ENCODE measurements around the gene MEFV. TPM values are rescaled to one million over a fixed set of nuclear protein-coding genes. Genes with fewer than 3 reads are reported as not detected.

The MEFV gene
- total RNA-seq, 1 donor, result 0.81 TPM

Other genes starting within 250 kb of the MEFV start
- 0.27 TPM for gene CLDN9, start 243.7 kb downstream of the MEFV start, total RNA-seq
- gene CLDN6, start 238.4 kb downstream of the MEFV start, total RNA-seq, result 0.27 TPM
- gene TNFRSF12A, start 236.3 kb downstream of the MEFV start, total RNA-seq, result 7.8 TPM
- gene HCFC1R1, start 232.7 kb downstream of the MEFV start, total RNA-seq, result 17.8 TPM
- 45.0 TPM for gene THOC6, start 232.6 kb downstream of the MEFV start, total RNA-seq
- not detected for gene BICDL2, start 219.7 kb downstream of the MEFV start, total RNA-seq
- 0.27 TPM for gene MMP25, start 210.1 kb downstream of the MEFV start, total RNA-seq
- 0.54 TPM for gene IL32, start 191.0 kb downstream of the MEFV start, total RNA-seq
- under 0.01 TPM for gene ZSCAN10, start 157.3 kb downstream of the MEFV start, total RNA-seq
- 4.8 TPM for gene ZNF205, start 144.0 kb downstream of the MEFV start, total RNA-seq
- 7.0 TPM for gene ZNF213, start 121.6 kb downstream of the MEFV start, total RNA-seq
- not detected for gene OR1F1, start 68.4 kb downstream of the MEFV start, total RNA-seq
- 4.6 TPM for gene ZNF200, start 21.5 kb downstream of the MEFV start, total RNA-seq
- gene ZNF263, start 26.9 kb upstream of the MEFV start, total RNA-seq, result 49.8 TPM
- 5.7 TPM for gene TIGD7, start 48.8 kb upstream of the MEFV start, total RNA-seq
- gene ZNF75A, start 48.9 kb upstream of the MEFV start, total RNA-seq, result 21.0 TPM
- 0.27 TPM for gene OR2C1, start 99.3 kb upstream of the MEFV start, total RNA-seq
- 11.0 TPM for gene ZSCAN32, start 144.4 kb upstream of the MEFV start, total RNA-seq
- gene ZNF174, start 144.6 kb upstream of the MEFV start, total RNA-seq, result 8.6 TPM
- gene ZNF597, start 186.9 kb upstream of the MEFV start, total RNA-seq, result 1.6 TPM
- 23.7 TPM for gene NAA60, start 187.0 kb upstream of the MEFV start, total RNA-seq
- gene C16orf90, start 238.9 kb upstream of the MEFV start, total RNA-seq, result not detected
- 5.9 TPM for gene CLUAP1, start 244.4 kb upstream of the MEFV start, total RNA-seq

Data from hematopoietic multipotent progenitor cell (in vitro differentiated cells).